SK-N-SH (cell line): Measurements from ENCODE around the gene ESRP2. TPM values are rescaled to one million over a fixed set of nuclear protein-coding genes. Genes with fewer than 3 reads are reported as not detected.

Experiments used
- CTCF ChIA-PET: fragments of 300-600, 350-600 bp; formaldehyde crosslinking; extraction: SDS; loops from one replicate; lab custom pipeline; 2021; lab: Yijun Ruan, JAX
- POLR2A ChIA-PET: fragments of 350-600 bp; sonication (Branson Sonifier 250); formaldehyde crosslinking; extraction: SDS; loops from one replicate; lab custom pipeline; 2020; ENCODE audit warnings: antibody characterized with exemption, inconsistent platforms; lab: Yijun Ruan, JAX
- DNase-seq: peaks from one replicate; pipeline ENCODE4 v3.0.0; 2012
- H2AFZ ChIP-seq: fragments of 200-600 bp; sonication (generic); 2 replicates; pipeline ENCODE4 v1.8.1; 2016; ENCODE audit warnings: antibody characterized with exemption, mild to moderate bottlenecking, low read depth
- H3F3A ChIP-seq: fragments of 200-600 bp; sonication (generic); replicated peaks from 2 replicates; pipeline ENCODE3; 2016; ENCODE audit warnings: antibody characterized with exemption, mild to moderate bottlenecking; ENCODE audit not compliant: insufficient read depth
- H3K27ac ChIP-seq, 2 experiments: fragments of 200-500 bp in 1 of 2; fragments of 200-600 bp in 1 of 2; sonication (Bioruptor generic) in 1 of 2; sonication (generic), shearing (Covaris generic) in 1 of 2; 2 replicates each; pipeline versions ENCODE4 v1.5.1 to v1.6.1; 2014 to 2016; ENCODE audit warnings: low read depth in 2 of 2, inconsistent platforms in 1 of 2, low read length in 1 of 2, mild to moderate bottlenecking in 1 of 2, mixed read lengths in 1 of 2
- H3K27me3 ChIP-seq: fragments of 200-600 bp; sonication (generic), shearing (Covaris generic); 2 replicates; pipeline ENCODE4 v1.6.1; 2016; ENCODE audit warnings: mixed run types; ENCODE audit not compliant: insufficient read depth
- H3K36me3 ChIP-seq, 2 experiments: fragments of 200-500 bp in 1 of 2; fragments of 200-600 bp in 1 of 2; sonication (Bioruptor generic) in 1 of 2; sonication (generic) in 1 of 2; replicated peaks in 1 of 2; 2 replicates each; pipeline versions ENCODE3 to v1.5.1; 2014 to 2016; ENCODE audit warnings: low read length in 1 of 2, mild to moderate bottlenecking in 1 of 2; ENCODE audit not compliant: insufficient read depth in 2 of 2, control insufficient read depth in 1 of 2
- H3K4me1 ChIP-seq, 2 experiments: fragments of 200-500 bp in 1 of 2; fragments of 200-600 bp in 1 of 2; sonication (Bioruptor generic) in 1 of 2; sonication (generic), shearing (Covaris generic) in 1 of 2; 2 replicates each; pipeline versions ENCODE4 v1.5.1 to v1.6.1; 2014 to 2016; ENCODE audit warnings: low read depth in 1 of 2, low read length in 1 of 2, mixed run types in 1 of 2; ENCODE audit not compliant: insufficient read depth in 2 of 2, control insufficient read depth in 1 of 2
- H3K4me2 ChIP-seq: fragments of 200-600 bp; sonication (generic), shearing (Covaris generic); 2 replicates; pipeline ENCODE4 v1.6.1; 2017; ENCODE audit warnings: mixed run types
- H3K4me3 ChIP-seq, 2 experiments: fragments of 200-500 bp in 1 of 2; fragments of 200-600 bp in 1 of 2; sonication (Bioruptor generic) in 1 of 2; sonication (generic), shearing (Covaris generic) in 1 of 2; 2 replicates each; pipeline versions ENCODE4 v1.5.1 to v1.8.1; 2014 to 2016; ENCODE audit warnings: low read depth in 2 of 2, inconsistent platforms in 1 of 2, low read length in 1 of 2, mild to moderate bottlenecking in 1 of 2, mixed read lengths in 1 of 2, moderate library complexity in 1 of 2
- H3K79me2 ChIP-seq: fragments of 200-600 bp; sonication (generic); 2 replicates; pipeline ENCODE4 v1.8.1; 2017; ENCODE audit warnings: mild to moderate bottlenecking; ENCODE audit not compliant: insufficient read depth
- H3K9ac ChIP-seq: fragments of 200-600 bp; sonication (generic); 2 replicates; pipeline ENCODE4 v1.6.1; 2017; ENCODE audit warnings: mixed run types
- H3K9me2 ChIP-seq: fragments of 200-600 bp; sonication (generic); 2 replicates; pipeline ENCODE4 v1.6.1; 2017; ENCODE audit warnings: mixed run types
- H3K9me3 ChIP-seq: fragments of 200-600 bp; sonication (generic); 2 replicates; pipeline ENCODE4 v1.6.1; 2017; ENCODE audit warnings: mixed run types, mild to moderate bottlenecking, moderate library complexity
- H4K20me1 ChIP-seq: fragments of 200-600 bp; sonication (generic); 2 replicates; pipeline ENCODE4 v1.6.1; 2017; ENCODE audit warnings: mild to moderate bottlenecking, mixed run types; ENCODE audit not compliant: insufficient read depth
- ELF1 ChIP-seq: IDR thresholded peaks from 2 replicates; pipeline ENCODE4 v1.4.0; 2012
- EP300 ChIP-seq, 2 experiments: IDR thresholded peaks; 2 replicates each; pipeline versions ENCODE4 v1.4.0 to v1.6.1; 2012; ENCODE audit warnings: borderline replicate concordance in 1 of 2, low read depth in 1 of 2, low read length in 1 of 2
- FOSL2 ChIP-seq: IDR thresholded peaks from 2 replicates; pipeline ENCODE4 v1.4.0; 2012; ENCODE audit warnings: low read depth, mild to moderate bottlenecking, moderate library complexity, borderline replicate concordance
- FOXJ3 ChIP-seq: sonication (generic); formaldehyde crosslinking; IDR thresholded peaks from 2 replicates; pipeline ENCODE4 v1.5.1; 2020; ENCODE audit warnings: mild to moderate bottlenecking, missing genetic modification reagents
- GABPA ChIP-seq: IDR thresholded peaks from 2 replicates; pipeline ENCODE4 v1.4.0; 2012; ENCODE audit warnings: low read depth, mild to moderate bottlenecking
- JUND ChIP-seq: IDR thresholded peaks from 2 replicates; pipeline ENCODE4 v1.4.0; 2012
- MXI1 ChIP-seq: IDR thresholded peaks from 2 replicates; pipeline ENCODE4 v1.6.1; 2012; ENCODE audit warnings: mild to moderate bottlenecking, low read depth, low read length, improper control_type of control experiment
- NFIC ChIP-seq: IDR thresholded peaks from 2 replicates; pipeline ENCODE4 v1.4.0; 2012; ENCODE audit warnings: borderline replicate concordance
- NRF1 ChIP-seq: IDR thresholded peaks from 2 replicates; pipeline ENCODE4 v1.6.1; 2012; ENCODE audit warnings: low read depth, mild to moderate bottlenecking, low read length
- POLR2AphosphoS5 ChIP-seq: IDR thresholded peaks from 2 replicates; pipeline ENCODE4 v1.6.1; 2012; ENCODE audit warnings: low read depth, low read length
- RCOR1 ChIP-seq: fragments of 150-350 bp; IDR thresholded peaks from 2 replicates; pipeline ENCODE4 v1.6.1; 2017; ENCODE audit warnings: antibody characterized with exemption, low read length
- RFX5 ChIP-seq: IDR thresholded peaks from 2 replicates; pipeline ENCODE4 v1.6.1; 2012; ENCODE audit warnings: mild to moderate bottlenecking, improper control_type of control experiment, low read length
- SIN3A ChIP-seq: IDR thresholded peaks from 2 replicates; pipeline ENCODE4 v1.6.1; 2012; ENCODE audit warnings: low read depth, mild to moderate bottlenecking, low read length, moderate library complexity, borderline replicate concordance
- SMC3 ChIP-seq: IDR thresholded peaks from 2 replicates; pipeline ENCODE4 v1.6.1; 2012; ENCODE audit warnings: low read depth, low read length, improper control_type of control experiment
- TAF1 ChIP-seq: IDR thresholded peaks from 2 replicates; pipeline ENCODE4 v1.6.1; 2012; ENCODE audit warnings: low read depth, mild to moderate bottlenecking, low read length, moderate library complexity, borderline replicate concordance
- WGBS: methylation state at CpG from one replicate; pipeline ENCODE4 v1.1.6; 2017; ENCODE audit warnings: low lambda C conversion rate; 5-methylcytosine and 5-hydroxymethylcytosine counted together
- polyA plus RNA-seq, 3 experiments: library from polyadenylated mRNA; depleted of rRNA; stranded (reverse); fragments of >200 nt; gene quantifications; 2 replicates each; pipeline ENCODE4 v1.2.3, GENCODE V29; 2012
- TF ChIP-seq, protein P1 (sequence below): IDR thresholded peaks from 2 replicates; pipeline ENCODE4 v1.4.0; 2012; ENCODE audit warnings: low read depth
- TF ChIP-seq, protein P2 (sequence below): IDR thresholded peaks from 2 replicates; pipeline ENCODE4 v1.4.0; 2012; ENCODE audit warnings: low read depth, borderline replicate concordance
- TF ChIP-seq, protein P3 (sequence below): fragments of 200-600 bp; sonication (generic); IDR thresholded peaks from 2 replicates; pipeline ENCODE4 v1.6.1; 2017; ENCODE audit warnings: antibody characterized with exemption, mild to moderate bottlenecking, moderate library complexity
- TF ChIP-seq, protein P4 (sequence below): IDR thresholded peaks from 2 replicates; pipeline ENCODE4 v1.4.0; 2012; ENCODE audit warnings: low read depth, borderline replicate concordance

ESRP2 gene
- polyA plus RNA-seq, 1 of the 3 experiments (the other 2 are of a cell fraction), result 0.07 TPM

DNA sequence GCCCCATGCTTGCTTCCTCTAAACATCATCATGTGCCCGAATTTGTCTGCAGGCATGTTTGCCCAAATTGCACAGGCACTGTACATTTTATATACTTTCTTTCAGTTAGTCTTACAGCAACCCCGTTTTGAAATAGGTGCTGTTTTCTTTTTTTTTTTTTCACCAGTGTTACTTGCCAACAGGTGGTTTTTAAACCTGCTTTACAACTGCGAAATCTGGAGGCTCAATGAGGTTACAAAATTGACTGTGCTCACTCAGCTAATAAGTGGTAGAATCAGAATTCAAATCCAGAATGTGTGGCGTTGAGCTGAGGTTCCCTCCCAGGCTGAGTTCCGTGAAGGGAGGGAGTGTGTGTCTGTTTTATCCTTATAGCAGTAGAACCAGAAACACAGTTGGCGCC, 15.0 kb upstream of the ESRP2 start:
- H3K79me2 ChIP-seq, result peaks cover 6% of the 10 kb centered on the region
- no peaks in the 10 kb centered on the region for H3K9me3 ChIP-seq
- CTCF ChIA-PET, result interaction anchor here (1.4 to 9.0 kb wide), 2 partner anchors 11 to 60 kb away, joined by 3 to 92 read pairs; partner anchors contain the start of genes PRMT7, SLC7A6 and SLC7A6OS

More for the DNA sequence above, 15.0 kb upstream of the ESRP2 start:
- Histone ChIP-seq H3K27me3 (no peaks in the 10 kb centered on the region), H3K27ac (no peak overlapping the region), H4K20me1 (no peaks in the 10 kb centered on the region), H3K36me3 (peaks cover 6 to 8% of the 10 kb centered on the region in 2 experiments), H3K4me1 (peaks cover 6% of the 10 kb centered on the region in 2 experiments; a peak in 2 of 4 replicates), H3K4me3 (no peak overlapping the region), H2AFZ (no peak overlapping the region), H3K9me2 (no peaks in the 10 kb centered on the region), H3K9ac (no peak overlapping the region), H3K4me2 (no peak overlapping the region), H3F3A (no peaks in the 10 kb centered on the region)
- TF ChIP-seq ELF1, result no peak
- TF ChIP-seq GABPA, result no peak
- TF ChIP-seq, protein P1, sequence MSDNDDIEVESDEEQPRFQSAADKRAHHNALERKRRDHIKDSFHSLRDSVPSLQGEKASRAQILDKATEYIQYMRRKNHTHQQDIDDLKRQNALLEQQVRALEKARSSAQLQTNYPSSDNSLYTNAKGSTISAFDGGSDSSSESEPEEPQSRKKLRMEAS, result no peak
- no peak for TF ChIP-seq MXI1
- no peak for TF ChIP-seq POLR2AphosphoS5
- TF ChIP-seq JUND, result no peak
- no peak for TF ChIP-seq RCOR1
- TF ChIP-seq, protein P2, sequence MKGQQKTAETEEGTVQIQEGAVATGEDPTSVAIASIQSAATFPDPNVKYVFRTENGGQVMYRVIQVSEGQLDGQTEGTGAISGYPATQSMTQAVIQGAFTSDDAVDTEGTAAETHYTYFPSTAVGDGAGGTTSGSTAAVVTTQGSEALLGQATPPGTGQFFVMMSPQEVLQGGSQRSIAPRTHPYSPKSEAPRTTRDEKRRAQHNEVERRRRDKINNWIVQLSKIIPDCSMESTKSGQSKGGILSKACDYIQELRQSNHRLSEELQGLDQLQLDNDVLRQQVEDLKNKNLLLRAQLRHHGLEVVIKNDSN, result no peak
- TF ChIP-seq SIN3A, result no peak
- TF ChIP-seq SMC3, result no peak
- TF ChIP-seq NRF1, result no peak
- no peak for TF ChIP-seq NFIC
- TF ChIP-seq FOSL2, result no peak
- TF ChIP-seq, protein P3, sequence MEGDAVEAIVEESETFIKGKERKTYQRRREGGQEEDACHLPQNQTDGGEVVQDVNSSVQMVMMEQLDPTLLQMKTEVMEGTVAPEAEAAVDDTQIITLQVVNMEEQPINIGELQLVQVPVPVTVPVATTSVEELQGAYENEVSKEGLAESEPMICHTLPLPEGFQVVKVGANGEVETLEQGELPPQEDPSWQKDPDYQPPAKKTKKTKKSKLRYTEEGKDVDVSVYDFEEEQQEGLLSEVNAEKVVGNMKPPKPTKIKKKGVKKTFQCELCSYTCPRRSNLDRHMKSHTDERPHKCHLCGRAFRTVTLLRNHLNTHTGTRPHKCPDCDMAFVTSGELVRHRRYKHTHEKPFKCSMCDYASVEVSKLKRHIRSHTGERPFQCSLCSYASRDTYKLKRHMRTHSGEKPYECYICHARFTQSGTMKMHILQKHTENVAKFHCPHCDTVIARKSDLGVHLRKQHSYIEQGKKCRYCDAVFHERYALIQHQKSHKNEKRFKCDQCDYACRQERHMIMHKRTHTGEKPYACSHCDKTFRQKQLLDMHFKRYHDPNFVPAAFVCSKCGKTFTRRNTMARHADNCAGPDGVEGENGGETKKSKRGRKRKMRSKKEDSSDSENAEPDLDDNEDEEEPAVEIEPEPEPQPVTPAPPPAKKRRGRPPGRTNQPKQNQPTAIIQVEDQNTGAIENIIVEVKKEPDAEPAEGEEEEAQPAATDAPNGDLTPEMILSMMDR, result no peak
- no peak for TF ChIP-seq FOXJ3
- no peak for TF ChIP-seq RFX5
- TF ChIP-seq, protein P4, sequence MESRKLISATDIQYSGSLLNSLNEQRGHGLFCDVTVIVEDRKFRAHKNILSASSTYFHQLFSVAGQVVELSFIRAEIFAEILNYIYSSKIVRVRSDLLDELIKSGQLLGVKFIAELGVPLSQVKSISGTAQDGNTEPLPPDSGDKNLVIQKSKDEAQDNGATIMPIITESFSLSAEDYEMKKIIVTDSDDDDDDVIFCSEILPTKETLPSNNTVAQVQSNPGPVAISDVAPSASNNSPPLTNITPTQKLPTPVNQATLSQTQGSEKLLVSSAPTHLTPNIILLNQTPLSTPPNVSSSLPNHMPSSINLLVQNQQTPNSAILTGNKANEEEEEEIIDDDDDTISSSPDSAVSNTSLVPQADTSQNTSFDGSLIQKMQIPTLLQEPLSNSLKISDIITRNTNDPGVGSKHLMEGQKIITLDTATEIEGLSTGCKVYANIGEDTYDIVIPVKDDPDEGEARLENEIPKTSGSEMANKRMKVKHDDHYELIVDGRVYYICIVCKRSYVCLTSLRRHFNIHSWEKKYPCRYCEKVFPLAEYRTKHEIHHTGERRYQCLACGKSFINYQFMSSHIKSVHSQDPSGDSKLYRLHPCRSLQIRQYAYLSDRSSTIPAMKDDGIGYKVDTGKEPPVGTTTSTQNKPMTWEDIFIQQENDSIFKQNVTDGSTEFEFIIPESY, result no peak
- TF ChIP-seq TAF1, result no peak
- TF ChIP-seq EP300 (IDR thresholded peaks at IDR 0.05; ENCODE audit: borderline replicate concordance in 1 of 2, low read depth in 1 of 2, low read length in 1 of 2), result no peak
- no peak for DNase-seq
- POLR2A ChIA-PET, result no interaction called here
- 86% methylated on average over 6 of the region's 6 CpGs for WGBS
